OCI-LY1 (cell line): ENCODE data around the gene EDA.

Source experiments
- H2AFZ ChIP-seq: fragments of 200-600 bp; sonication (generic), shearing (Covaris generic); 2 replicates; pipeline ENCODE4 v1.6.0; 2014; ENCODE audit warnings: antibody characterized with exemption, mild to moderate bottlenecking, low read length
- H3F3A ChIP-seq: fragments of 200-600 bp; sonication (generic), shearing (Covaris generic); 2 replicates; pipeline ENCODE4 v1.6.0; 2014; ENCODE audit warnings: mild to moderate bottlenecking, antibody characterized with exemption, low read length, moderate library complexity; ENCODE audit not compliant: insufficient read depth
- H3K27ac ChIP-seq: fragments of 200-600 bp; sonication (generic); 2 replicates; pipeline ENCODE4 v1.5.1; 2014; ENCODE audit warnings: low read length, mixed run types, mild to moderate bottlenecking, low read depth; ENCODE audit not compliant: poor library complexity, severe bottlenecking
- H3K27me3 ChIP-seq: fragments of 200-600 bp; sonication (generic); 2 replicates; pipeline ENCODE4 v1.6.0; 2014; ENCODE audit warnings: antibody characterized with exemption, mild to moderate bottlenecking, low read length, moderate library complexity; ENCODE audit not compliant: insufficient read depth
- H3K36me3 ChIP-seq: fragments of 200-600 bp; sonication (generic); 2 replicates; pipeline ENCODE4 v1.6.1; 2014; ENCODE audit warnings: mild to moderate bottlenecking, antibody characterized with exemption, low read length, moderate library complexity, mixed read lengths; ENCODE audit not compliant: insufficient read depth
- H3K4me1 ChIP-seq: fragments of 200-600 bp; sonication (generic); 2 replicates; pipeline ENCODE4 v1.5.1; 2014; ENCODE audit warnings: mild to moderate bottlenecking, low read length, moderate library complexity; ENCODE audit not compliant: insufficient read depth, severe bottlenecking
- H3K4me2 ChIP-seq: fragments of 200-600 bp; sonication (generic), shearing (Covaris generic); 2 replicates; pipeline ENCODE4 v1.6.1; 2014; ENCODE audit warnings: low read length
- H3K4me3 ChIP-seq: fragments of 200-600 bp; sonication (generic); 2 replicates; pipeline ENCODE4 v1.5.1; 2014; ENCODE audit warnings: low read length, low read depth, mild to moderate bottlenecking, mixed read lengths; ENCODE audit not compliant: poor library complexity, severe bottlenecking
- H3K79me2 ChIP-seq: fragments of 200-600 bp; shearing (Covaris generic); 2 replicates; pipeline ENCODE4 v1.6.1; 2016; ENCODE audit warnings: mixed run types, low read length, mixed read lengths; ENCODE audit not compliant: insufficient read depth
- H3K9ac ChIP-seq: fragments of 200-600 bp; sonication (generic), shearing (Covaris generic); 2 replicates; pipeline ENCODE4 v1.6.1; 2014; ENCODE audit warnings: mild to moderate bottlenecking, low read length, mixed read lengths
- H3K9me2 ChIP-seq: fragments of 200-600 bp; sonication (generic), shearing (Covaris generic); 2 replicates; pipeline ENCODE4 v1.6.1; 2014; ENCODE audit warnings: low read depth, mild to moderate bottlenecking, low read length, mixed read lengths
- H3K9me3 ChIP-seq: fragments of 200-600 bp; shearing (Covaris generic); 2 replicates; pipeline ENCODE4 v1.6.1; 2014; ENCODE audit warnings: low read length, mixed read lengths
- H4K20me1 ChIP-seq: fragments of 200-600 bp; sonication (generic), shearing (Covaris generic); 2 replicates; pipeline ENCODE4 v1.6.0; 2016; ENCODE audit warnings: mild to moderate bottlenecking, low read length; ENCODE audit not compliant: insufficient read depth
- CTCF ChIP-seq: fragments of 200-600 bp; sonication (generic), shearing (Covaris generic); IDR thresholded peaks from 2 replicates; pipeline ENCODE4 v1.5.1; 2017; ENCODE audit warnings: mild to moderate bottlenecking, antibody characterized with exemption, low read length, moderate library complexity, mixed read lengths
- EZH2 ChIP-seq: fragments of 200-600 bp; sonication (generic), shearing (Covaris generic); IDR thresholded peaks from 2 replicates; pipeline ENCODE4 v1.8.0; 2017; ENCODE audit warnings: borderline replicate concordance, mixed run types, mild to moderate bottlenecking, antibody characterized with exemption, low read length, moderate library complexity, mixed read lengths

EDA gene

GRCh38 chrX:69807400-69807799, 191.5 kb downstream of the EDA start:
- Histone ChIP-seq H3K27ac (no peak overlapping the region), H3K9me3 (no peaks in the 10 kb centered on the region), H3K4me2 (no peak overlapping the region), H3F3A (no peaks in the 10 kb centered on the region), H3K36me3 (no peaks in the 10 kb centered on the region), H2AFZ (no peak overlapping the region), H3K4me1 (no peaks in the 10 kb centered on the region), H3K9me2 (no peaks in the 10 kb centered on the region), H4K20me1 (no peaks in the 10 kb centered on the region), H3K9ac (no peak overlapping the region), H3K27me3 (no peaks in the 10 kb centered on the region), H3K4me3 (no peak overlapping the region), H3K79me2 (no peaks in the 10 kb centered on the region)
- no peak for TF ChIP-seq EZH2
- no peak for TF ChIP-seq CTCF

GRCh38 chrX:69808375-69808774, 192.5 kb downstream of the EDA start:
- H2AFZ ChIP-seq, result no peak overlapping the region
- TF ChIP-seq CTCF, result no peak
- no peak for TF ChIP-seq EZH2
- no peaks in the 10 kb centered on the region for H3K27me3 ChIP-seq
- no peak overlapping the region for H3K4me2 ChIP-seq
- H3K9ac ChIP-seq, result no peak overlapping the region
- H4K20me1 ChIP-seq, result no peaks in the 10 kb centered on the region
- H3K9me3 ChIP-seq, result no peaks in the 10 kb centered on the region
- H3K36me3 ChIP-seq, result no peaks in the 10 kb centered on the region
- no peaks in the 10 kb centered on the region for H3K9me2 ChIP-seq
- no peak overlapping the region for H3K4me3 ChIP-seq
- H3K79me2 ChIP-seq, result no peaks in the 10 kb centered on the region
- no peak overlapping the region for H3K27ac ChIP-seq
- no peaks in the 10 kb centered on the region for H3K4me1 ChIP-seq
- H3F3A ChIP-seq, result no peaks in the 10 kb centered on the region

GRCh38 chrX:69813677-69814076, 197.8 kb downstream of the EDA start:
- no peak overlapping the region for H3K4me2 ChIP-seq
- no peaks in the 10 kb centered on the region for H3K27me3 ChIP-seq
- H3K9ac ChIP-seq, result no peak overlapping the region
- no peaks in the 10 kb centered on the region for H3K9me3 ChIP-seq
- H3K79me2 ChIP-seq, result no peaks in the 10 kb centered on the region
- H4K20me1 ChIP-seq, result no peaks in the 10 kb centered on the region
- H3K27ac ChIP-seq, result no peak overlapping the region
- no peaks in the 10 kb centered on the region for H3K9me2 ChIP-seq
- no peaks in the 10 kb centered on the region for H3F3A ChIP-seq
- no peak overlapping the region for H2AFZ ChIP-seq
- TF ChIP-seq CTCF, result no peak
- TF ChIP-seq EZH2, result no peak
- H3K36me3 ChIP-seq, result no peaks in the 10 kb centered on the region
- H3K4me3 ChIP-seq, result no peak overlapping the region
- H3K4me1 ChIP-seq, result no peaks in the 10 kb centered on the region
